Osteoblast (primary cell): ENCODE results near the gene SNAPC1. TPM values are rescaled to one million over a fixed set of nuclear protein-coding genes. Genes with fewer than 3 reads are reported as not detected.

Source experiments
- DNase-seq: peaks from one replicate; pipeline ENCODE4 v3.0.0; 2011; ENCODE audit warnings: low spot score, mixed read lengths; ENCODE audit not compliant: insufficient read length; ENCODE audit errors: missing footprints
- H2AFZ ChIP-seq: 2 replicates; pipeline ENCODE4 v1.6.0; 2011; ENCODE audit warnings: mild to moderate bottlenecking, low read length
- H3K27ac ChIP-seq: 2 replicates; pipeline ENCODE4 v1.5.1; 2011; ENCODE audit warnings: mild to moderate bottlenecking, low read depth, low read length, moderate library complexity
- H3K27me3 ChIP-seq: 2 replicates; pipeline ENCODE4 v1.6.0; 2012; ENCODE audit warnings: mild to moderate bottlenecking, control low read depth, inconsistent platforms, low read length, moderate library complexity; ENCODE audit not compliant: insufficient read depth
- H3K36me3 ChIP-seq: 2 replicates; pipeline ENCODE4 v1.5.1; 2011; ENCODE audit warnings: mild to moderate bottlenecking, low read length, control low read depth, moderate library complexity; ENCODE audit not compliant: insufficient read depth
- H3K4me1 ChIP-seq: 2 replicates; pipeline ENCODE4 v1.5.1; 2011; ENCODE audit warnings: mild to moderate bottlenecking, low read length, control low read depth, moderate library complexity; ENCODE audit not compliant: insufficient read depth
- H3K4me2 ChIP-seq: 2 replicates; pipeline ENCODE4 v1.6.0; 2011; ENCODE audit warnings: mild to moderate bottlenecking, low read length; ENCODE audit not compliant: insufficient read depth
- H3K4me3 ChIP-seq: fragments of 200-600 bp; sonication (generic); 3 replicates; pipeline ENCODE4 v1.5.1; 2012; ENCODE audit warnings: mild to moderate bottlenecking, low read length, inconsistent platforms; ENCODE audit not compliant: insufficient read depth
- H3K79me2 ChIP-seq: 2 replicates; pipeline ENCODE4 v1.6.0; 2012; ENCODE audit warnings: mild to moderate bottlenecking, low read length, control low read depth, inconsistent platforms; ENCODE audit not compliant: insufficient read depth
- H3K9me3 ChIP-seq: 2 replicates; pipeline ENCODE4 v1.5.1; 2011; ENCODE audit warnings: low read depth, low read length, control low read depth
- H4K20me1 ChIP-seq: 2 replicates; pipeline ENCODE4 v1.6.0; 2012; ENCODE audit warnings: mild to moderate bottlenecking, low read length, control low read depth; ENCODE audit not compliant: insufficient read depth
- CTCF ChIP-seq: IDR thresholded peaks from 2 replicates; pipeline ENCODE4 v1.5.1; 2011; ENCODE audit warnings: mild to moderate bottlenecking, low read depth, low read length, moderate library complexity; ENCODE audit errors: extremely low read depth
- total RNA-seq: library from RNA; depleted of rRNA; stranded (reverse); fragments of >200 nt; gene quantifications from 2 replicates; pipeline ENCODE4 v1.2.3, GENCODE V29; 2012

SNAPC1 gene
- total RNA-seq, 1 donor: 35.8 TPM

DNA sequence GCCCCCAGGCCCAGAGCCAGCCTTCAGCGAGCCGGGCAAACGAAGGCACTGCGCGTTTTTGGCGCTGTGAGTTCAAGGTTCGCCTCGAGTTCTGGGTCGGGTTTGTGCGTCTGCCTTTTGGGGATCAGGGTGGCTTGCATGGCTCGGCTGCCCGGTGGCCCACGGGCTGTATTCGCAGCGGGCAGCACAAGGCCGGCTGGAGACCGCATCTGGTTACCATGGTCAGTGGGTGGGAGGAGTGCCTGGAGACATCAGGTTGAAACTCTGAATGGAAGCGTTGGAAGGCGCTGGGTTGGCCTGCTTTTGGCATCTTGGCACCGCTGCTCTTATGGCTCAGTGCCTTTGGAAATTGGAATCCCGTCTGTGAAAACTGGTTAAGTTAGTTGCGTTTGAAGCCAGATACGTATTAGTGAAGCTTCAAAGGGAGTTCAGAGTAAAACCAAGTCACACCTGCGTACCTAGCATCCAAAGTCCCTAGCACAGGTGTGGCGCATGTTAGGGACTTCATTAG lies 50.9 kb downstream of the SNAPC1 start:
- no peak overlapping the region for H2AFZ ChIP-seq
- no peaks in the 10 kb centered on the region for H4K20me1 ChIP-seq
- H3K27ac ChIP-seq: no peak overlapping the region
- peak; percentile 83 for DNase-seq
- H3K4me2 ChIP-seq: peak overlapping the region; percentile 66
- peaks cover 52% of the 10 kb centered on the region for H3K27me3 ChIP-seq
- peak overlapping the region; percentile 64 for H3K4me3 ChIP-seq
- no peaks in the 10 kb centered on the region for H3K4me1 ChIP-seq
- no peaks in the 10 kb centered on the region for H3K79me2 ChIP-seq
- no peak for TF ChIP-seq CTCF
- H3K36me3 ChIP-seq: no peaks in the 10 kb centered on the region
- H3K9me3 ChIP-seq: no peaks in the 10 kb centered on the region

- Histone ChIP-seq H2AFZ (no peak overlapping the region), H3K27me3 (peaks cover 7% of the 10 kb centered on the region), H3K4me2 (no peak overlapping the region), H3K36me3 (no peaks in the 10 kb centered on the region), H3K27ac (no peak overlapping the region), H3K9me3 (no peaks in the 10 kb centered on the region), H4K20me1 (no peaks in the 10 kb centered on the region), H3K4me1 (no peaks in the 10 kb centered on the region), H3K4me3 (no peak overlapping the region), H3K79me2 (no peaks in the 10 kb centered on the region)
- TF ChIP-seq CTCF: no peak
- DNase-seq: no peak
Observed at GRCh38 chr14:61822458-61822857, 60.2 kb downstream of the SNAPC1 start.

- H3K27me3 ChIP-seq: no peaks in the 10 kb centered on the region
- no peak overlapping the region for H2AFZ ChIP-seq
- no peaks in the 10 kb centered on the region for H3K79me2 ChIP-seq
- no peaks in the 10 kb centered on the region for H4K20me1 ChIP-seq
- TF ChIP-seq CTCF: no peak
- H3K4me3 ChIP-seq: no peak overlapping the region
- no peaks in the 10 kb centered on the region for H3K36me3 ChIP-seq
- H3K4me1 ChIP-seq: no peaks in the 10 kb centered on the region
- no peak overlapping the region for H3K27ac ChIP-seq
- no peak overlapping the region for H3K4me2 ChIP-seq
- no peak for DNase-seq
- H3K9me3 ChIP-seq: no peaks in the 10 kb centered on the region
Observed at GRCh38 chr14:61832783-61833182, 70.6 kb downstream of the SNAPC1 start.

DNA sequence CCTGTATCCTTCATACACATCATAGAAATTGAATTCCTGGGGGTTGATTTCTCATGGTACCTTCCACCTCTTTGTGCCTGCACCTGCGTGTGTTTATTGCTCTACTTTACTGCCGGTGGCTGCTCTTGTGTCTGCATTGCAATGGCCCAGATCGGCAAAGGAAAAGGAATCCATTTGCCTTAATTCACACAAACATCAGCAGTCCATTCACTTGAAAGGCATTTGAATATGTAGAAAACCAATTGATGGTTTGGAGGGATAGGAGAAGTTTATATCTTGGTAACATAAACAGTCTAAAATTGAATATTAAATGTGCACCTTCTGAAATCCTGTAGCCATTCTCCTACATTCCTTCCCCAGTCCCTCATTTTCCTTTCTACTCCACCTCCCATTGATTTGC lies 74.0 kb downstream of the SNAPC1 start:
- H3K4me2 ChIP-seq: no peak overlapping the region
- no peak for DNase-seq
- no peaks in the 10 kb centered on the region for H3K79me2 ChIP-seq
- no peak overlapping the region for H3K4me3 ChIP-seq
- TF ChIP-seq CTCF: no peak
- H3K27ac ChIP-seq: no peak overlapping the region
- H3K9me3 ChIP-seq: no peaks in the 10 kb centered on the region
- no peaks in the 10 kb centered on the region for H3K36me3 ChIP-seq
- H2AFZ ChIP-seq: peak overlapping the region; percentile 43
- no peaks in the 10 kb centered on the region for H4K20me1 ChIP-seq
- H3K4me1 ChIP-seq: peaks cover 3% of the 10 kb centered on the region
- no peaks in the 10 kb centered on the region for H3K27me3 ChIP-seq
